ENCODE measurements around the gene OTOF. TPM values are rescaled to one million over a fixed set of nuclear protein-coding genes. Genes with fewer than 3 reads are reported as not detected.

OTOF gene
- total RNA-seq, 1 donor from 2014 or later = not detected

DNA sequence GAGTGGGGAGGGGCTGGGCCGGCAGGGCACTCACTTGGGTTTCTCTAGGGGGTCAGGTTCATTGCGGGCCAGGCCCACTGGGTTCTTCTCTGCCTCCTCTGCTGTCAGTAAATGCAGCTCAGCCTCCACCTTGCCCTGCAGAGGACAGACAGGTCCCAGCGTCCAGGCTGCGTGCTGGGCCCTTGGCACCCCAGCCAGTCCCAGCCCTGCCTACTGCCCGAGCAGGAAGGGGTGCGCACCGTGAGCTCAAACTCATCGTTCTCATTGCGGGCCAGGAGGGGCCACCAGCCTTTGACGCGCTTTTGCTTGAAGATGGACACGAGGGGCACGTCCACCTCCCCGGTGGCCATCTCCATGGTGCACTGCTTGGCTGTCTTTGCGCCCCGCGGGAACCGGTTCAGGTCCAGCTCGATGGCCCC, 17.3 kb downstream of the OTOF start:
- no peaks in the 10 kb centered on the region for H3K36me3 ChIP-seq
- H3K4me3 ChIP-seq = no peak overlapping the region
- TF ChIP-seq, protein P1, sequence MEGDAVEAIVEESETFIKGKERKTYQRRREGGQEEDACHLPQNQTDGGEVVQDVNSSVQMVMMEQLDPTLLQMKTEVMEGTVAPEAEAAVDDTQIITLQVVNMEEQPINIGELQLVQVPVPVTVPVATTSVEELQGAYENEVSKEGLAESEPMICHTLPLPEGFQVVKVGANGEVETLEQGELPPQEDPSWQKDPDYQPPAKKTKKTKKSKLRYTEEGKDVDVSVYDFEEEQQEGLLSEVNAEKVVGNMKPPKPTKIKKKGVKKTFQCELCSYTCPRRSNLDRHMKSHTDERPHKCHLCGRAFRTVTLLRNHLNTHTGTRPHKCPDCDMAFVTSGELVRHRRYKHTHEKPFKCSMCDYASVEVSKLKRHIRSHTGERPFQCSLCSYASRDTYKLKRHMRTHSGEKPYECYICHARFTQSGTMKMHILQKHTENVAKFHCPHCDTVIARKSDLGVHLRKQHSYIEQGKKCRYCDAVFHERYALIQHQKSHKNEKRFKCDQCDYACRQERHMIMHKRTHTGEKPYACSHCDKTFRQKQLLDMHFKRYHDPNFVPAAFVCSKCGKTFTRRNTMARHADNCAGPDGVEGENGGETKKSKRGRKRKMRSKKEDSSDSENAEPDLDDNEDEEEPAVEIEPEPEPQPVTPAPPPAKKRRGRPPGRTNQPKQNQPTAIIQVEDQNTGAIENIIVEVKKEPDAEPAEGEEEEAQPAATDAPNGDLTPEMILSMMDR (IDR thresholded peaks at IDR 0.05; ENCODE audit: borderline replicate concordance) = no peak
- H3K4me1 ChIP-seq = no peaks in the 10 kb centered on the region
- intact Hi-C loops (cut with micrococcal nuclease) = no loop called here
- no peaks in the 10 kb centered on the region for H3K27me3 ChIP-seq (ENCODE audit: low read depth)
- no peak for DNase-seq
- no peaks in the 10 kb centered on the region for H3K9me3 ChIP-seq (replicated peaks)
- H3K27ac ChIP-seq (replicated peaks) = no peak overlapping the region

DNA sequence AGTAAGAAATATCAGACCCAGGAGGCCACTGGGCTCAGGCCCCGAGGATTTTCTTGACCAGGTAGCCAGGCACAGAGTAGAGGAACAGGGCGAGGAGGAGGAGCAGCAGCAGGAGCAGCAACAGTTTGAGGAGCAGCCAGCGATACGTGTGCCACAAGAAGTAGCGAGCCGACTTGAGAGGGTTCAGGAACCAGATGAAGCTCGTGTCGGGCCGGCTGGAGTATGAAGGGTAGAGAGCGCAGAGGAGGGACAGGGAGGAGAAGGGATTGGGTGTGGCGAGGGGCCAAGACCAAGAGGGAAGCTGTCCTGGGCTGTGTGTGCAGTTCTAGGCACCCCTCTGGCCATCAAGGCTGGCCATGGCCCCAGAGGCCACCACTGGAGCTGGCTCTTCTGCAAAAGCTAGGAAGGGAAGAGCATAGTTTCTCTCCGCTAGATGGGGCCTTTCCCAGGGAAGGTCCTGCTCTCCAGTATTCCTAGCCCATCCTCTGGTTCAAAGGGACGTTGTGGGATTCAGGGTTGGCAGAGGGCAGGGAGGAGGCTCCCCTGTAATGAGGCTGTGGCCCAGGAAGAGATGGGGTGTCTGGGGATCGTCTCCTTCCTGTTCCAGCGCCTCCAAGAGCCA, 17.8 kb downstream of the OTOF start:
- no peaks in the 10 kb centered on the region for H3K4me1 ChIP-seq
- H3K27ac ChIP-seq (replicated peaks) = no peak overlapping the region
- intact Hi-C loops (cut with micrococcal nuclease) = no loop called here
- no peaks in the 10 kb centered on the region for H3K27me3 ChIP-seq (ENCODE audit: low read depth)
- no peaks in the 10 kb centered on the region for H3K36me3 ChIP-seq
- H3K9me3 ChIP-seq (replicated peaks) = no peaks in the 10 kb centered on the region
- TF ChIP-seq, protein P1 (IDR thresholded peaks at IDR 0.05; ENCODE audit: borderline replicate concordance) = no peak
- no peak for DNase-seq
- H3K4me3 ChIP-seq = no peak overlapping the region

DNA sequence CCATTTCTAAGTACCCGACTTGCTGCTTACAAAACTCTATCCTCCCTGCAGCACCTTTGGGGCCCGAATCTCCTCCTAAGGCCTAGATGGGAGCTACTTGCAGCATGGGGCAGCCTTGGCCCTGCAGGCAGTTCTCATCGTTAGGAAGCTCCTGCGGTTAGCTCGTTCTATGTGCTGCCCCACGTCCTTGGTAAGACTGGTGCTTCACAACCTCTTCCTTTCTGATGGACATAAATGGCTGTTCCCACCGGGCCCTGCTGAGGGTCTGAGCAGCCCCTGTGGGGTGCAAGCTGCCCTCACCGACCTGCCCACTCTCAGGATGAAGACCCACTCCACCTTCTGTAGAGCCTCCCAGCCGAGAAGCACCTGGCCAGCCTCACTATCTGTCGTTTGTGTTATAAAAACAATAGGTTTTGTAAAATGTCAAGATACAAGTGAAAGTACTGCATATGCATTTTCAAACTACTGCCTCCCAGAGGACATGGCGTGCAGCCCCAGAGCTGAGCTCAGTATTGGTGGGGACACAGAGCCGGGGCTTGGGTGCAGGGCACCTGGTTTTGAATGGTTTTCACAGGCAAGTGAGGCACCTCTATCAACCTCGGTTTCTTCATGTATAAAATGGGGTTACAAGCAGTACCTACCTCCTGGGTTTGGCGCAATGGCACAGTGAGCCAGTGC, 19.4 kb downstream of the OTOF start:
- intact Hi-C loops (cut with micrococcal nuclease) = no loop called here
- TF ChIP-seq, protein P1 (IDR thresholded peaks at IDR 0.05; ENCODE audit: borderline replicate concordance) = no peak
- Histone ChIP-seq H3K27me3 (ENCODE audit: low read depth) (no peaks in the 10 kb centered on the region), H3K9me3 (replicated peaks) (no peaks in the 10 kb centered on the region), H3K4me3 (no peak overlapping the region), H3K4me1 (no peaks in the 10 kb centered on the region), H3K27ac (replicated peaks) (no peak overlapping the region), H3K36me3 (no peaks in the 10 kb centered on the region)
- DNase-seq = no peak

DNA sequence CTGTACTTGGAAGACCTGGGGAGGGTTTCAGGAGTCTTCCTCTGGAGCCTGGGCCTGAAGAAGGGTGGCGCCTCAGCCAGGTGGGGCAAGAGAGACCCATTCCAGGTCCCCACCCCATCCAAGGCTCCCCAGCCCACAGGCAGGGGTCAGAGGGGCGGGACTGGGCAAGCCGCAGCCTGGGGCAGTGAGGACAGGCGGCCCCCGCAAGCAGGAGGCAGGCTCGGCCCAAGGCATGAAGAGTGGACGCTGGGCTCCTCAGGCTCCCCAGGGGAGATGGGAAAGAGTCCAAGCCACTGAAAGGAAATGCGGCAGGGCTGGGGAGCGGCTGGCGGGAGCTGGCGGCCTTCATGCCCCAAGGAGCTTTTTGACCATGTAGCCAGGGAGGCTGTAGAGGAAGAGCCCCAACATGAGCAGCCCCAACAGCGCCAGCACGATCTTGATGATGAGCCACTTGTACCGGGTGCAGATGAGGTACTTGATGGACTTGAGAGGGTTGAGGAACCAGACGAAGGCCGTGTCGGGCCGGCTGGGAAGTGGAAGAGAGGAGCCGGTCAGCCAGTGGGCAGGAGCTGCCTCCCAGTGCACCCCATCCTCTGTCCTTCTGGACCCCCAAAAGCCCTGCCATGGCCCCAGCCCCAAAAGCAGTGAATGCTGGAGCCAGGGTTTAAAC, 20.1 kb downstream of the OTOF start:
- DNase-seq = no peak
- no peak overlapping the region for H3K27ac ChIP-seq (replicated peaks)

DNA sequence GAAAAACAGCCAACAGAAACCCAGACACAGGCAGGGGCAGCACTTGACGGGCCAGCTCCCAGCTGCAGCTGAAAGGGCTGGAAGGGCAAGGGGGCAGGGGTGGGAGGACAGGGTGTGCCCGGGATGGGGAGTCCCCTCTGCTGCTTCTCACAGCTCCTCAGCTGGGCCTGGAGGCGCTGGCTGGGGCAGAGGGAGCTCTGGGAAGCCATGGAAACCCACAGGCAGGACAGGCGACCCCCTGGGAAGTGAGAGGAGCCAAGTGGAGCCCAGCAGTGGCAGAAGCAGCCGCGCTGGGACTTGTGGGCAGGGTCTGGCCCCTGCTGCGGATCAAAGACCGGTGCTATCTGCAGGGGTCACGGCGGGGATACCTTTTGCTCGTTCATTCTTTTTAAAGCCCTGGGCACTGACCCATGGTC, 20.7 kb downstream of the OTOF start:
- Histone ChIP-seq H3K4me1 (no peaks in the 10 kb centered on the region), H3K27me3 (ENCODE audit: low read depth) (no peaks in the 10 kb centered on the region), H3K27ac (replicated peaks) (no peak overlapping the region), H3K36me3 (no peaks in the 10 kb centered on the region), H3K4me3 (no peak overlapping the region), H3K9me3 (replicated peaks) (no peaks in the 10 kb centered on the region)
- DNase-seq = no peak
- TF ChIP-seq, protein P1 (IDR thresholded peaks at IDR 0.05; ENCODE audit: borderline replicate concordance) = no peak
- intact Hi-C loops (cut with micrococcal nuclease) = no loop called here

More for the DNA sequence above, 20.1 kb downstream of the OTOF start:
- intact Hi-C loops (cut with micrococcal nuclease) = no loop called here
- no peak overlapping the region for H3K4me3 ChIP-seq
- TF ChIP-seq, protein P1 (IDR thresholded peaks at IDR 0.05; ENCODE audit: borderline replicate concordance) = no peak
- no peaks in the 10 kb centered on the region for H3K9me3 ChIP-seq (replicated peaks)
- H3K4me1 ChIP-seq = no peaks in the 10 kb centered on the region
- H3K36me3 ChIP-seq = no peaks in the 10 kb centered on the region
- no peaks in the 10 kb centered on the region for H3K27me3 ChIP-seq (ENCODE audit: low read depth)

Measured in left ventricle myocardium inferior (tissue), 1 donor.